A673 (cell line): Measurements from ENCODE around the gene RSU1.

Experiments
- EZH2 ChIP-seq: fragments of 200-600 bp; sonication (generic); IDR thresholded peaks from 2 replicates; pipeline ENCODE4 v1.6.1; 2017; ENCODE audit warnings: borderline replicate concordance, low read depth, mild to moderate bottlenecking, mixed read lengths, antibody characterized with exemption, low read length; ENCODE audit not compliant: poor library complexity, severe bottlenecking
- TF ChIP-seq, protein P1 (sequence below): fragments of 300-800, 200-600 bp; sonication (generic); conservative IDR thresholded peaks from 2 replicates; pipeline ENCODE4 v1.5.1; 2017; ENCODE audit warnings: low read depth, mild to moderate bottlenecking, antibody characterized with exemption, low read length, moderate library complexity, mixed read lengths

DNA sequence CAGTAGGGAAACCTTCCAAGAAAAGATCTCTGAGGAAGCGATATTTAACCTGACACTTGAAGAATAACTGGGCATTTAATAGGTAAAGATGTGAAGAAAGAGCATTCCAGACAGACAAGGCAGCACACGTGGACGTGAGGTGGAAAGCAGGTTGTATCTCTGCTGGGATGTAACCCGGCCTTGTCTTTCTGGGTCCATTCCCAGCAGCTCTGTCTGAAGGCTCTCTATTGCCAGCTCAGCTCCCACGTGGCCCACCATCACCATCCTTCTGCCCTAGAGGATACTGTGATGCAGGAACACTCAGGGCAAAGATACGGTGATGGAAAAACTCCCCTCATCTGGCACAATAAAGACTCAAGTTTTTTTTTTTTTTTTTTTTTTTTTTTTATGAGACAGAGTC, 137.7 kb downstream of the RSU1 start:
- TF ChIP-seq, protein P1, sequence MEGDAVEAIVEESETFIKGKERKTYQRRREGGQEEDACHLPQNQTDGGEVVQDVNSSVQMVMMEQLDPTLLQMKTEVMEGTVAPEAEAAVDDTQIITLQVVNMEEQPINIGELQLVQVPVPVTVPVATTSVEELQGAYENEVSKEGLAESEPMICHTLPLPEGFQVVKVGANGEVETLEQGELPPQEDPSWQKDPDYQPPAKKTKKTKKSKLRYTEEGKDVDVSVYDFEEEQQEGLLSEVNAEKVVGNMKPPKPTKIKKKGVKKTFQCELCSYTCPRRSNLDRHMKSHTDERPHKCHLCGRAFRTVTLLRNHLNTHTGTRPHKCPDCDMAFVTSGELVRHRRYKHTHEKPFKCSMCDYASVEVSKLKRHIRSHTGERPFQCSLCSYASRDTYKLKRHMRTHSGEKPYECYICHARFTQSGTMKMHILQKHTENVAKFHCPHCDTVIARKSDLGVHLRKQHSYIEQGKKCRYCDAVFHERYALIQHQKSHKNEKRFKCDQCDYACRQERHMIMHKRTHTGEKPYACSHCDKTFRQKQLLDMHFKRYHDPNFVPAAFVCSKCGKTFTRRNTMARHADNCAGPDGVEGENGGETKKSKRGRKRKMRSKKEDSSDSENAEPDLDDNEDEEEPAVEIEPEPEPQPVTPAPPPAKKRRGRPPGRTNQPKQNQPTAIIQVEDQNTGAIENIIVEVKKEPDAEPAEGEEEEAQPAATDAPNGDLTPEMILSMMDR = no peak
- no peak for TF ChIP-seq EZH2
